Measurements from ENCODE around the gene AMPH.

AMPH gene

DNA sequence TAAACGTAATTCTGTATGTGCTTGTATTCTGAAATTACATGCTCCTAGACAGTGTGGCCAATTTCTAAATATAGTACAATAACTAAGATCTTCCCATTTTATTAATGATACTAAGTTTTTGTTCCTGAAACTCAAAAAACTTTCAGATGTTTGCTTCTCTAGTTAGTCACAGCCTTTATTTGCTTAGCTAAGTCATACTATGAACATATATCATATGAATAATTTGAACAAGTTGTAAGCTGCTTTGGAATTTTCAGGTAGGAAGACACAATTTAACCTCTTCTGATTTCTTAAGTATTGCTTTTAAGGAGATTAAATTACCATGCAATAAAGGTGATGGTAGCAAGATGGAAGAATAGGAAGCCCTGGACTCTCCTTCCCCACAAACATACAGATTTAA lies 148.7 kb downstream of the AMPH start:
- POLR2A ChIA-PET (ENCODE audit: low non-redundant PET) = no interaction called here
- CTCF ChIA-PET = no interaction called here

GRCh38 chr7:38481401-38481800 lies 149.8 kb downstream of the AMPH start:
- no peak overlapping the region for H3K27ac ChIP-seq
- POLR2A ChIA-PET (ENCODE audit: low non-redundant PET) = no interaction called here
- CTCF ChIA-PET = no interaction called here
- no peak for DNase-seq (ENCODE audit: low spot score)
- no peak for TF ChIP-seq CTCF (conservative IDR thresholded peaks at IDR 0.05; ENCODE audit: low read depth)

More for the DNA sequence above, 148.7 kb downstream of the AMPH start:
- no peak overlapping the region for H3K27ac ChIP-seq
- TF ChIP-seq CTCF (conservative IDR thresholded peaks at IDR 0.05; ENCODE audit: low read depth) = no peak
- no peak for DNase-seq (ENCODE audit: low spot score)

- ChIA-PET CTCF (no interaction called here), POLR2A (ENCODE audit: low non-redundant PET) (no interaction called here)
- no peak overlapping the region for H3K27ac ChIP-seq
- no peak for DNase-seq (ENCODE audit: low spot score)
- TF ChIP-seq CTCF (conservative IDR thresholded peaks at IDR 0.05; ENCODE audit: low read depth) = no peak
Measured at GRCh38 chr7:38478404-38478803, 152.8 kb downstream of the AMPH start.

DNA sequence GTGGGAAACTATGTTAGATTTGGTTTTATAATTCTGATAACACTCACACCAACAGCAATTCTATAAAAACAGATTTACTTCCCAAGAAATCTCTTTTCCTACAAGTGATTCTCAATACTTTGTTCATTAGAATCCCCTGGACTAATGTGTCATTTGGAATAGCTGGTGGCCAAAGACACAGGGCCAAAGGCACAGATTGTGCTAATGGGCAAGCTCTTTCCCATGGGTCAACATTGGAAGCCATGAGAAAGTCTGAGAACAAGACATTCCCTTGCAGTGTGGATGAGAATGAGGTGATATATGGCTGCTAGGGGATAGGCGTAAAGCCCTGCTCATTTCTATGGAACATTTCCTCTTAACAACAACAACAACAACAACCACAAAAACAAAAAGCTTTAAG lies 153.8 kb downstream of the AMPH start:
- CTCF ChIA-PET = no interaction called here
- no peak overlapping the region for H3K27ac ChIP-seq
- TF ChIP-seq CTCF (conservative IDR thresholded peaks at IDR 0.05; ENCODE audit: low read depth) = no peak
- POLR2A ChIA-PET (ENCODE audit: low non-redundant PET) = no interaction called here
- DNase-seq (ENCODE audit: low spot score) = no peak

DNA sequence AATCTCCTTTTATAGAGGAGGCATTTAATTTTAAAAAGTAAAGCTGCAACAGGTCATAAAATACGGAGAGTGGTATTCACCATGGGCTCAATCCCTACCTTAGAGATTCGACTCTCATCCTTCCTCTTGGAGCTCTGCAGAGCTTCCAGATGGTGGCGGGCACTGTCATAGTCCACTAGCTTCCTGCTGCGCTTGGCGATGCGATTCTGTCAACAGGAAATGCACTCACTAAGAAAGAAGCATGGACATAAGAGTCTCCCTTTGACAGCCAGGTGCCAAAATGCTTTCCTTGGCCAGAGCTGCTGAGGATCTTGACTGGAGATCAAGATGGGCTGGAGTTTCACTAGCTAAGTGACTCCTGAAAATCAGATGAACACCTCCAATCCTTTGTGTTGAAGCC lies 154.4 kb downstream of the AMPH start:
- ChIA-PET POLR2A (ENCODE audit: low non-redundant PET) (no interaction called here), CTCF (no interaction called here)
- no peak overlapping the region for H3K27ac ChIP-seq
- no peak for DNase-seq (ENCODE audit: low spot score)
- TF ChIP-seq CTCF (conservative IDR thresholded peaks at IDR 0.05; ENCODE audit: low read depth) = no peak

- no peak for DNase-seq (ENCODE audit: low spot score)
- TF ChIP-seq CTCF (conservative IDR thresholded peaks at IDR 0.05; ENCODE audit: low read depth) = no peak
- ChIA-PET CTCF (interaction anchor here (0.8 kb wide), 1 partner anchor 97 kb away, joined by 3 read pairs; no protein-coding TSS in a partner anchor), POLR2A (ENCODE audit: low non-redundant PET) (no interaction called here)
- no peak overlapping the region for H3K27ac ChIP-seq
Measured at GRCh38 chr7:38465956-38466355, 165.2 kb downstream of the AMPH start.

Data from RWPE1 (cell line).